GM21723 (cell line): ENCODE results near the gene ILKAP.

Source experiments
- ATAC-seq: cut with Tn5 transposase; IDR thresholded peaks from one replicate; pipeline ENCODE4 v1.9.1; 2021; ENCODE audit warnings: mild to moderate bottlenecking, moderate library complexity; ENCODE audit not compliant: unreplicated experiment

ILKAP gene

DNA sequence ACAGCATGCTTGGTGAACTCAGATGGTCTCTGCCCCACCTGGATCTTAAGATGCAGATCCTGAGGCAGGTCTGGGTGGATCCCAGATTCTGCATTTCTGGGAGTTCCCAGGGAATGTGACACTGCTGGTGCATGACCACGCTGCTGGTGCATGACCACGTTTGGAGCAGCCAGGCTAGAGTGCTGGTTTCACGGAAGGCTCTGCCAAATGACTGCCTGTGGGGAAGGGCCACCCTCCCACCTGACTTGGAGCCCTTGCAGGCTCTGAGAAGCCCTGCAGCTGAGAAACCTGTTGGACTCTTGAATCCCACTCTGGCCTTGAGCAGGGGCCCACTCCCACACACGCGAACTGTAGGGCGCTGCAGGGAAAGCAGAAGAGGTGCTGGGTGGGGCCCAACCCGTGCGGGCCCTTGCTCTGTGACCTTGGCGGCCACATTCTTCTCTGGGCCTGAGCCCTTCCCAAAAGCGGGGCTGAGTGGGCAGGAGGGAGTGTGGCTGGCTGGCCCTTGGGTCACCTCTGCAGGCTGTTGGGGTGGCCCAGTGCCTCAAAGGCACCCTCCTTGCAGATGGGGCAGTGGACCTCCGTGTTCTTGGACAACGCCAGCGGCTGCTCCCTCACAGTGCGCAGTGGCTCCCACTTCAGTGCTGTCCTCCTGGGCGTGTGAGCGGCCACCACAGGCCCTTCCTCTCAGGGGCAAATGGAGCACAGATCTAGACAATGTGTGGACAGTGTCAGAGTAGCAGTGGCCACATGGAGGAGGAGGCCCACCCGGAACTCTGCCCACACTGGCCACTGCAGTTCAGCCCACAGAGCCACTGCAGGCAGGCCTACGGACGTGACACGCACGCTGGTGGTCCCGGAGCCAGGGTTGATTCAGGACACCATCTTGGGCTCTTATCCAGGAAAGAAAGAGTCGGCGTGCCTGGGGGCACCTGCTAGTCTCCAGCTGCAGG, 36.8 kb downstream of the ILKAP start:
- ATAC-seq: no peak

GRCh38 chr2:238165288-238165921, 38.1 kb downstream of the ILKAP start:
- no peak for ATAC-seq

DNA sequence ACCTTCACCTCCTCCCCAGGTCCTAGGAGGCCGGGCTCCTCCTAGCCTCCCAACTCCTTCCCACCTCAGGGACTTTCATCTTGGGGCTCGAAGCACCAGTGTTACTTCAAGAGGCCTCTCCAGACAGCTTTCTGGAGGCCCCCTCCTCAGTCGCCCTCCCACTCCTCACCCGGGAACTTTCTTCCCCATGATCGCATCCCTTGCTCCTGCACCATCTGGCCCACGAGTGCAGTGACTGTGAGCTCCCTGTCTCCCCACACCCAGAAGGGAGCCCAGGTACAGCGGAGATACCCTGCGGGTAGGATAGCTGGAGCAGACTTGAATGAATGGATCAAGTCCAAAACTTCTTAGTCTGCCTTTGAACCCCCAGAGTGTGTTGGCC, 38.6 kb downstream of the ILKAP start:
- no peak for ATAC-seq

DNA sequence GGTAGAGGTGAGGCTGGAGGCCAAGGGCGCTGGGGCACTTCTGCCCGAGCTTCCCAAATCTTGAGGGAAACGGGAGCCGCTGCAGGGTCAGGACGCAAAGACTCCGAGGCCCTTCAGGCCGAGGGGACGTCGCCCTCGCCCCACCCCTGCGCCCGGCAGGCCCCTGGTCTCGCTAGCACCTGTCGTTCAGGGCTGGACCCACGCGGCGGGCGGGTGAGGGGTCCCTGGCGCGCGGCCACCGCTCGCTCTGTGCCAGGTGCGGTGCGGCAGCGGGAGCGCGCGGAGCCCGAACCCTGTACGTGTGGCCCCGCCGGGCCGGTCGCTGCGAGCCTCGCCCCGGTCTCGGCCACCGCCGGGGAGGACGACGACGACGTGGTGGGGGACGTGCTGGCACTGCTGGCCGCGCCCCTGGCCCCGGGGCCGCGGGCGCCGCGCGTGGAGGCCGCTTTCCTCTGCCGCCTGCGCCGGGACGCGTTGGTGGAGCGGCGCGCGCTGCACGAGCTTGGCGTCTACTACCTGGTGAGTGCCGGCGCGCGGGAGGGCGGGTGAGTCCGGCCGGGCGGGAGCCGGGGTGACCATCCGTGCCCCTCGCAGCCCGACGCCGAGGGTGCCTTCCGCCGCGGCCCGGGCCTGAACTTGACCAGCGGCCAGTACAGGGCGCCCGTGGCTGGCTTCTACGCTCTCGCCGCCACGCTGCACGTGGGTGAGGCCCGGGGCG, 39.9 kb downstream of the ILKAP start:
- no peak for ATAC-seq

DNA sequence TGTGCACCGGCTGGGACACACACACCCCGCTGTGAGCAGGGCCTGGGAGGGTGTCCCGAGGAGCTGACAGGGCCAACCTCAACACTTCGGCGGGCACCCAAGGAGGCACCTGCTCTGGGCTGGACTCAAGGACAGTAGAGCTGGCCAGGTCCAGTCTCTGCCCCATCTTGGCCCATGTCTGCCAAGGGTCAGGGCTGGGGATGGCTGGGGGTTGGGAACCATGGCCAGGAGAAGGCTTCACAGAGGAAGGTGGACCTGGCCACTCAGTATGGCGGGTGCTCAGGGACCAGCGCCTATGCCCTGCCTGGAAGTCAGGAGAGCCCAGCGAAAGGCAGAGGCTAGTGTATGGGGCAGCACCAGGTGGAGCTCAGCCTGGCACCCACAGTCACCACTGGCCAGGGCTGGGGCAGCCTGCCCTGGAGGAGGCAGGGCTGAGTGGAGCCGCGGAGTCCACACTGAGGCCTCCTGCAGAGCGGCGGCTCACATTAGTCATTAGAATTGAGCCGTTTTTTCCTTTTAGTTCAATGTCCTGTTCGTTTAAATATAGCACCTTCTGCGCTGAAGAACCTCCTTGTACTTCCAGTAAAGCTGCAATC, 40.6 kb downstream of the ILKAP start:
- no peak for ATAC-seq

GRCh38 chr2:238162251-238162845, 41.1 kb downstream of the ILKAP start:
- no peak for ATAC-seq

DNA sequence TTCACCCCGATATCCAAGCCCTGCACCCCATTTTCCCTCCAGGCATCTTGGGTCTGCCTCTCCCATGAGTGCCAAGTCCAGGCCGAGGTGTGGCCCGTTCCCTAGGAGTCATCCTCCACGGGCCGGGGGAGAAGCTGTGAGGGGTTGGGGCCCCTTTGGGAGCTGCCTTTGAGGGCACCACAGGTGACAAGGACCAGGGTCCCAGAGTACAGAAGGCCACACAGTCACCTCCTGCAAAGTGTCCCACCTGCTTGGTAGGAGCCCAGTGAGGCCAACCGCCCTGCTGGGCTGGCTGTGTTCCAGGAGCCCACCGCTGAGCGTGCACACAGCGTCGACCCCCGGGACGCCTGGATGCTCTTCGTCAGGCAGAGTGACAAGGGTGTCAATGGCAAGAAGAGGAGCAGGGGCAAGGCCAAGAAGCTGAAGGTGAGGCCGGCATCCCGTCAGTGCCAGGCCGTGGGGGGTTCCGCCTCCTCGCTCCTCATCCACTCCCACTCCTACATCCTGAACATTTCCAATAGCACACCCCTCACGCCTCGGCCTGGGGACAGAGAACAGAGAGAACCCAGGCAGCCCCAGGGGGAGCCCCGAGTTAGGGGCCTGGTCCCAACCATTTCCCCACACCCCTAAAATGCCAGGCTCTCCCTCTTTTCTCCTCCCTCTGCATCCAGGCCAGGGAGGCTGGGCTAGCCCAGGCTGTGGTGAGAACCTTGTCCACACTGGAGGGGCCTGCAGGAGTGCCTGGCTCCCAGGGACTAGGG, 42.0 kb downstream of the ILKAP start:
- no peak for ATAC-seq

DNA sequence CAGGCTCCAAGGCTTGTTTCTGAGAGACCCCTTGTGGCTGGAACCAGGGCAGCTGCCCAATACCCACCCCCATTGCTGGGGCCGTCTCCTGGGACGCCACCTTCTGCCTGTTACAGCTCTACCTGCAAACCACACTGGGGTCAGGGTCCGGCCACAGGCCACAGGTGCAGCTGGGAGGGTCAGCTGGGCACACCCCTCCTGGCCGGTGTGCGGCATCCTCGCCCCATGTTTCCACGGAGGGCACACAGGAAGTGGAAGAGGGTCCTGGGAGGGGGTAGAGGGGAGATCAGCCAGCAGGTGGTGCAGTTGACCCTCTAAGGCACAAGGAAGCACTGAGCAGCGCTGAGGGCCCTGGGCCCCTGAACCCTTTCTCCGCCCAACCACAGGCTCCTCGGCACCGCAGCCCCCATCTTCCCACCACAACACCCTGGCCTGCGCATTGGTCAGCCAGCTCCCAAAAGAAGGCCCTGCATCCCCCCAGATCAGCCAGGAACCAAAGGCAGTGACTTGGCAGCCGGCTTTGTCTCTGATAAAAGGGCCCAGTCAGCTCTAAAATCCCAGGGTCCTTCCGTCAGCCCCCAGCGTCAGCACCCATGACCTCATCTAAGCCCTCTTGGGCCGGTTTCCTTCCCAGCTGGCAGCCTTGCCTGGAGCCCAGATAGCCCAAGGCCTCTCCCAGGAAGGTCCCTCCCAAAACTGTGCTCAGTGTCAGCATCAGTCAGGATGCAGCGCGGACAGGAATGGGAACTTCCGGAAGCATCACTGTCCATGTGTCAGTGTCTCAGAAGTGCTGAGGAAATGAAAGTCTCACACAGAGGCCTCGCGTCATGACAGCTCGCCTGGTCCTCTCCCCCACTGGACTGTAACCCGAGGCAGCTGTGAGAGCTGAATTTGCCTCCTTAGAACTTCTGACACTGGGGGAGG, 43.0 kb downstream of the ILKAP start:
- ATAC-seq: no peak

GRCh38 chr2:238159661-238160205, 43.8 kb downstream of the ILKAP start:
- no peak for ATAC-seq

DNA sequence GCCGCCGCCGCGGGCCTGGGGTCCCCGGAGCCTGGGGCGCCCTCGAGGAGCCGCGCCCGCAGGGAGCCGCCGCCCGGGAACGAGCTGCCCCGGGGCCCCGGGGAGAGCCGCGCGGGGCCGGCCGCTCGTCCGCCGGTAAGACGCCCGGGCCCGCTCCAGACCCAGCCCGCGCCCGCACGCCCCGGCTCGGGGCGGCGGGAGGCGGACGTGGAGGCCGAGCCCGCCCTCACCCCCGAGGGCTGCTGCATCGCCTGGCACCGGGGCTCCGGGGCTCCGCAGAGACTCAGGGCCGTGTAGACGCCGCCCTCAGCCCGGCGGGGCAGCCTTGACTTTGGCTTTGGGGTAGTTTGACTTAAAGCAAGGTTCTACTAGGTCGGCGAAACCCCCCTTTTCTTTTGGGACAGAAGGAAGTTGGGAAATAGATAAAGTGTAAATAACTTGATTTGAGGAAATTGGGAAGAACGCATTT, 44.4 kb downstream of the ILKAP start:
- ATAC-seq: no peak

- ATAC-seq: no peak
Observed at GRCh38 chr2:238158509-238159070, 44.9 kb downstream of the ILKAP start, which contains the start of gene ERFE. ERFE (plus strand) TSS chr2:238158970; CDS start chr2:238159008, 38 bp downstream.

DNA sequence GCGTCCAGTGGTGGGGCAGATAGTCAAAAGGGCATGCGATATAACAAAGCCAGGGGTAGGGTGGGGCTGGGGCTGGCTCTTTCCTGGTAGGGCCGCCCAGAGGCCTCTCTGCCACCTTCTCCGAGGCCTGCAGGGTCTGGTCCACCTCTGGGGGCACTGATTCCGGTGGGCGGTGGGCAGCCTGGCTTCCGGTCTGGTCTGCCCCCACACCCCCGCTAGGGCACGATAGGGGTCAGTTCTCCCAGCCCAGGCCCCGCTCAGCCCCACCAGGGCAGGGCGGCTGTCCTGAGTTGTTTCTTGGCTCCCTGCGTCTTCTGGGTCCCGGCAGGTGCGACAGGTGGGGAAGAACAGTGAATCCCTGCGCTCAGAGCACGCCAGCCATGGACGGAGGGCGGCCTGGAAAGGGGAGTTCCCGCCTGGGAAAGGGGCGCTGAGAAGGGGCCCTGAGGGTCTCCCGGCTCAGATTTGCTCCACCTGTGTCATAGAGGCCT, 45.4 kb downstream of the ILKAP start:
- no peak for ATAC-seq

DNA sequence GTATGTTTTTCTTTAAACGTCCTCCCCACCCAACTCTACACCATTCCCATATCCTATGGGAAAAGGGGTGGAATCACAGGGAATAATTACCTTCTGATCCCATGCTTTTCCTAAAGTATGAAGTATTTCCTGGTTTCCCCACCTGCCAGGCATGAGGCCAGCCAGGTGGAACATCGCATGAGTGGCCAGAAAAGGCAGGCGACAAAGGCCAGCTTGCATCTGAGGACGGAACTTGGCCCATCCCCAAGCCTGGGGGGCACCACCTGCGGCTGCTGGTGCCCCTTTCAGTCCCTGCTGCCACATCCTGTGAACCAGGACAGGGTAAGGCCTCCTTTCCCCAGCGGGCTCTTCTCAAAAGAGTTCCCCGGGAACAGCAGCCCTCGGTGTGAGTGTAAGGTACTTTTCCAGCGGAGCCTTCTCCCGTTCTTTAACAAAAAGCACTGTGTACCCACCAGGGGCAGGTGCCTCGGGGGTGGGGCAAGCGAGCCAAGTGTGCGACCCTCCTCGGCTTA, 45.9 kb downstream of the ILKAP start:
- no peak for ATAC-seq

DNA sequence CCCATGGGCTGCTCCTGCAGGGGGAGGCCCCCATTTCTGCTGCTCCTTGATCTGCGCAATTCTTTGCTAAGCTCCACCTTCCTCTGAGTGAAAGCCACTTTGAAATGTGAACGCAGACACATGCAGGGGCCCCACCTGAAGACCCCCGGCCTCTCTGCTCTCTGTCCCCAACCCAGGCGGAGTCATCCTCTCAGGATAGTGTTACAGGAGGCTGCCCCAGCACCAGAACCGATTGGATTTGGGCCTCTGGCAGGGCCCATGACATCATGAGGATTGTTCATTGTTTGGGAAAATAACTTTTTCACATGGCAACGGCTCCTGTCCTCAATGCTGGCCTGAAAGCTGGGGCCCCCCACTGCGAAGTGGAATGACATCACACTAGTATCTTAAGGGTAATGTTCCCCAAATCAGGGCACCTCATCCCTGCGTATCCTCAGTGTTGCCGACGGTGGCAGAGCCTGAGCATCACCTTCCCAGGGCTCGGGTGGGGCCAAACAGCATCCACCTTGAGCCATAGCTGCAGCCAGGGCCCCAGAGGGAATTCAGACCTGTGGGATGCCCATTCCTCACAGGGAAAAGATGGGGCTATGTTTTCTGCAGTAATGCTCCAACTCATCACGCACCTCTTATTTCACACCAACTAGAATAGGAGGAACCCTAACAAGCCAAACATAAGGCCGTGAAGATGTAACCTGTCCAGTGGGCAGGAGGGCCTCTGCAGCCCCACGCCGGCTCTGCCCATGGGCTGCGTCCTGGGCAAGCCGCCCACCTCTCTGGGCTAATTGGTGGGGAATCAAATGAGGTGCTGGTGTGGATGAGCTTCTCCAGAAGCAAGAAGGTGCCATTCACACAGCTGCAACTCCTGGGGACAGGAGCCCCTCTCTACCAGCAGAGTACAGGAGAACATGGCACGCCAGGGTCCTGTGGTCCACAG, 47.5 kb downstream of the ILKAP start:
- ATAC-seq: no peak

DNA sequence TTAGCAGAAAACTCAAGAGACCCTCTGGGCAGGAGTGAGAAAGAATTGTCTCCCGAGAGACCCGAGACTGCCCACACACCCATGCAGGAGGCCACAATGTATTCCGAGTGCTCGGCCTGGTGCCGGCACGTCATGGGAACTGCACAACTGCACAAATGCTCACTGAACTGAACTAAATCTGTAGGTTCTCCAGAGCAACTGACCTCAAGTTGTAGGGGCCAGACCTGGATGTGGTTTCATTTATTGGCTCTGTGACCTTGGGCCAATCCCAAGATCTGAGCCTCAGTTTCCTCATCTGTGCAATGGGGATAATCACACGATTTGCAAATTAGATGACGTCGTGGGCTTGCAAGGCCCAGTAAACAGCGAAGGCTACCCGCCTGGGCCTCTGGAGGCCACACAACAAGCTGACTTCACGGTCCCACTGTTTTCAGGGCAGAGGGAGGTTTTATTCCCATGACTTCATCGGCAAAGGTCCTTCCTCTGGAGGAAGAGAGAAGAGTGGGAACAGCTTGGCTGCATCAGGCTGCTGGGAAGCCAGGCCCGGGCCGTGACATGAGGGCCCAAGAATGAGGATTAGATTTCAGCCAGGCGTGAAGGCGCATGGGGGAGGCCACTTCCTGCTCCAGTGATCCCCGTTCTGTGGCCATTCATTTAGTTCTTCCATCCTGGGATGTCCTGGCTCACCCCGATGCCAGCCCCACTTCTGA, 48.3 kb downstream of the ILKAP start:
- no peak for ATAC-seq

DNA sequence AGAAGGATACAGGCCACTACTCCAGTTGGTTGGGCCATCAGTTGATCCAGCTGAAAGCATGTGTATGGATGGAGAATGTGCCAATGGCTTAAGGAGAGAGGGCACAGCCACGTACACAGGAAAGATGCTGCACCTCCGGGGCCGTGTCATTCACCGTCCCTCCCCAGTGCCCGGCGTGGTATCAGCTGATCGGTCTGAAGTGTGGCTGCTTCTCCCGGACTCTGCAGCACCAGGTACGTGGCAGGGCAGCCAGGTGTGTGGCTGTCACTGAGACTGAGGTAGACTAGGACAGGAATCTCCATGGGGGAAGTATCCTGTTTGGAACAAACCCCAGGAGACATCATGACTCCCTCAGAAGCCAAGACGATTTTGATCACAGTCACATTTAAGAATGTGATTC, 48.9 kb downstream of the ILKAP start:
- ATAC-seq: no peak
